GM23338 (cell line): Measurements from ENCODE around the gene FKBP6.

Experiments used
- EZH2 ChIP-seq: fragments of 200-600 bp; sonication (generic); IDR thresholded peaks from one replicate; pipeline ENCODE4 v1.8.0; 2017; ENCODE audit warnings: antibody characterized with exemption, mild to moderate bottlenecking, low read depth; ENCODE audit not compliant: unreplicated experiment
- EZH2phosphoT487 ChIP-seq: fragments of 200-600 bp; sonication (generic); IDR thresholded peaks from one replicate; pipeline ENCODE4 v1.8.1; 2018; ENCODE audit warnings: antibody characterized with exemption; ENCODE audit not compliant: unreplicated experiment
- JUNB ChIP-seq: IDR thresholded peaks from one replicate; pipeline ENCODE4 v1.6.1; 2016; ENCODE audit warnings: antibody characterized with exemption; ENCODE audit not compliant: unreplicated experiment
- NANOG ChIP-seq: IDR thresholded peaks from 2 replicates; pipeline ENCODE4 v1.6.1; 2016; ENCODE audit warnings: antibody characterized with exemption, borderline replicate concordance
- POLR2AphosphoS5 ChIP-seq: IDR thresholded peaks from 2 replicates; pipeline ENCODE4 v1.6.1; 2016; ENCODE audit warnings: antibody characterized with exemption, low read depth
- ZNF114 ChIP-seq: fragments of 250-450 bp; sonication (Bioruptor Pico); IDR thresholded peaks from 2 replicates; pipeline ENCODE4 v1.5.0; 2020; ENCODE audit warnings: mild to moderate bottlenecking, moderate library complexity
- TF ChIP-seq, protein P1 (sequence below), 2 experiments: fragments of 200-600 bp in 1 of 2; sonication (generic) in 1 of 2; conservative IDR thresholded peaks; 2 replicates each; pipeline versions ENCODE4 v1.5.1 to v1.6.1; 2016 to 2017; ENCODE audit warnings: antibody characterized with exemption in 2 of 2, low read depth in 2 of 2, mild to moderate bottlenecking in 2 of 2, moderate library complexity in 1 of 2
- TF ChIP-seq, protein P2 (sequence below): IDR thresholded peaks from one replicate; pipeline ENCODE4 v1.6.1; 2018; ENCODE audit warnings: antibody characterized with exemption; ENCODE audit not compliant: unreplicated experiment

DNA sequence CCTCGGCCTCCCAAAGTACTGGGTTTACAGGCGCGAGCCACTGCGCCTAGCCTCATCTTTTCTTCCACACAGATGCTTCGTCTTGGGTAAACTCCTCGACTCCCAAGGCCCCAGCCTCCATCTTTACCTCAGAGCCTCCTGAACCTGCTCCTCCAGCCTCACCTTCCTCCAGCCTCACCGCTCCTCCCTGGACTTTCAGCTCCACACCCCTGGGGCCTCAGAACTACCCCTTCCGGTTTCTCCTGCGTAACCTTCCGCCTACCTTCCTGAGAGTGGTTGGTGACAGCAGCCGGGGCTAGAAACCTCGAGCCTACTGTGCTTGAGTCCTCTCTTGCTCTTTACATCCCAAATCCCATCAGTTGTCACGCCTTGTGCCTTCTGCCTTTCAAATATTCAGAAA lies 45.8 kb downstream of the FKBP6 start:
- TF ChIP-seq, protein P1, sequence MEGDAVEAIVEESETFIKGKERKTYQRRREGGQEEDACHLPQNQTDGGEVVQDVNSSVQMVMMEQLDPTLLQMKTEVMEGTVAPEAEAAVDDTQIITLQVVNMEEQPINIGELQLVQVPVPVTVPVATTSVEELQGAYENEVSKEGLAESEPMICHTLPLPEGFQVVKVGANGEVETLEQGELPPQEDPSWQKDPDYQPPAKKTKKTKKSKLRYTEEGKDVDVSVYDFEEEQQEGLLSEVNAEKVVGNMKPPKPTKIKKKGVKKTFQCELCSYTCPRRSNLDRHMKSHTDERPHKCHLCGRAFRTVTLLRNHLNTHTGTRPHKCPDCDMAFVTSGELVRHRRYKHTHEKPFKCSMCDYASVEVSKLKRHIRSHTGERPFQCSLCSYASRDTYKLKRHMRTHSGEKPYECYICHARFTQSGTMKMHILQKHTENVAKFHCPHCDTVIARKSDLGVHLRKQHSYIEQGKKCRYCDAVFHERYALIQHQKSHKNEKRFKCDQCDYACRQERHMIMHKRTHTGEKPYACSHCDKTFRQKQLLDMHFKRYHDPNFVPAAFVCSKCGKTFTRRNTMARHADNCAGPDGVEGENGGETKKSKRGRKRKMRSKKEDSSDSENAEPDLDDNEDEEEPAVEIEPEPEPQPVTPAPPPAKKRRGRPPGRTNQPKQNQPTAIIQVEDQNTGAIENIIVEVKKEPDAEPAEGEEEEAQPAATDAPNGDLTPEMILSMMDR (conservative IDR thresholded peaks at IDR 0.05; ENCODE audit: low read depth in 2 of 2): no peak
- TF ChIP-seq EZH2: no peak
- no peak for TF ChIP-seq EZH2phosphoT487
- TF ChIP-seq POLR2AphosphoS5: no peak
- TF ChIP-seq NANOG: no peak
- no peak for TF ChIP-seq ZNF114 (CRISPR knock-in tag)
- TF ChIP-seq JUNB: no peak
- TF ChIP-seq, protein P2, sequence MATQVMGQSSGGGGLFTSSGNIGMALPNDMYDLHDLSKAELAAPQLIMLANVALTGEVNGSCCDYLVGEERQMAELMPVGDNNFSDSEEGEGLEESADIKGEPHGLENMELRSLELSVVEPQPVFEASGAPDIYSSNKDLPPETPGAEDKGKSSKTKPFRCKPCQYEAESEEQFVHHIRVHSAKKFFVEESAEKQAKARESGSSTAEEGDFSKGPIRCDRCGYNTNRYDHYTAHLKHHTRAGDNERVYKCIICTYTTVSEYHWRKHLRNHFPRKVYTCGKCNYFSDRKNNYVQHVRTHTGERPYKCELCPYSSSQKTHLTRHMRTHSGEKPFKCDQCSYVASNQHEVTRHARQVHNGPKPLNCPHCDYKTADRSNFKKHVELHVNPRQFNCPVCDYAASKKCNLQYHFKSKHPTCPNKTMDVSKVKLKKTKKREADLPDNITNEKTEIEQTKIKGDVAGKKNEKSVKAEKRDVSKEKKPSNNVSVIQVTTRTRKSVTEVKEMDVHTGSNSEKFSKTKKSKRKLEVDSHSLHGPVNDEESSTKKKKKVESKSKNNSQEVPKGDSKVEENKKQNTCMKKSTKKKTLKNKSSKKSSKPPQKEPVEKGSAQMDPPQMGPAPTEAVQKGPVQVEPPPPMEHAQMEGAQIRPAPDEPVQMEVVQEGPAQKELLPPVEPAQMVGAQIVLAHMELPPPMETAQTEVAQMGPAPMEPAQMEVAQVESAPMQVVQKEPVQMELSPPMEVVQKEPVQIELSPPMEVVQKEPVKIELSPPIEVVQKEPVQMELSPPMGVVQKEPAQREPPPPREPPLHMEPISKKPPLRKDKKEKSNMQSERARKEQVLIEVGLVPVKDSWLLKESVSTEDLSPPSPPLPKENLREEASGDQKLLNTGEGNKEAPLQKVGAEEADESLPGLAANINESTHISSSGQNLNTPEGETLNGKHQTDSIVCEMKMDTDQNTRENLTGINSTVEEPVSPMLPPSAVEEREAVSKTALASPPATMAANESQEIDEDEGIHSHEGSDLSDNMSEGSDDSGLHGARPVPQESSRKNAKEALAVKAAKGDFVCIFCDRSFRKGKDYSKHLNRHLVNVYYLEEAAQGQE: no peak
